GM18861 (cell line): Measurements from ENCODE around the gene MED15.

ENCODE experiments used
- ATAC-seq: cut with Tn5 transposase; IDR thresholded peaks from one replicate; pipeline ENCODE4 v1.9.1; 2021; ENCODE audit not compliant: unreplicated experiment

MED15 gene

DNA sequence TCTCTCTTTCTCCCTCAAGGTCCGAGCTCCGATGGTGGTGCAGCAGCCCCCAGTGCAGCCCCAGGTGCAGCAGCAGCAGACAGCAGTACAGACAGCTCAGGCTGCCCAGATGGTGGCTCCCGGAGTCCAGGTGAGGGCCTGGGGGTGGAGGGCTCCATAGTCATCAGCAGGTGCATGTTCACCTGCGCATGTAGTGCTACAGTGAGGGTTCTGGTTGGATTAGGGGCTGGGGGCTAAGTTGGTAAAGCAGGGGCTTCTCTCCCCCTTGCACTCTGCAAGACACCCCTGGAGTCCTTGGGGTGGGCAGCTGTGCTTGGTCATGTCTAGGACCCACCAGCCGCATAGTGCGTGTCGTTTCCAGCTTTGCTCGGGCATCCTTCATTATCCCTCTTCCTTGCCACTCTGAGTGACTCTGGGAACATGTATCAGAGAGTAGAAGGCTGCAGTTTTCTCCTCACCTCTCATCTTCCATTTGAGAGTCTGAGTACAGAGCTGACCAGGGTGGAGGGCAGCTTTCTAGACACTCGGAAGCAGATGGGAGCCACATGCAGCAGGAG lies 61.2 kb downstream of the MED15 start:
- no peak for ATAC-seq

- no peak for ATAC-seq
Measured at GRCh38 chr22:20569059-20570058, 61.9 kb downstream of the MED15 start.

DNA sequence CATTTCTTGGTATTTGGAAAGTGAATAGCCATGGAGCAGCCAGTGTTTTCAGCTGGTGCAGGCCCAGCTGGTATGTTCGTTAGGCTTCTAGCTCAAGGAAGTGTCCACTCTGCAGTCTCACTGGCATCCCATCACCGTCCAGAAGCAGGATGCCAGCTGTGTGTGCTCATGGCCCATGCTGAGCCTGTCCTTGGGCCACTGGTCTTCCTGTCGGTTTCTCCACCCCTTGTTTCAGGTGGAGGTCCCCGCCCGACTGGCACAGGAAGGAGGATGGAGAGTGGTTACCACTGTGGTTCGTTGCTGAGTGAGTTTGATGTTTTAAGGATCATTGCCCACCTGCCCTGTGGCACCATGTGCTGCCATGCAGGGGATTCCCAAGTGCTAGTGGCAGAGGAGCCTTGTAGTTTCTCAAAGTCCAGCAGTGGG lies 63.7 kb downstream of the MED15 start:
- ATAC-seq, result no peak

DNA sequence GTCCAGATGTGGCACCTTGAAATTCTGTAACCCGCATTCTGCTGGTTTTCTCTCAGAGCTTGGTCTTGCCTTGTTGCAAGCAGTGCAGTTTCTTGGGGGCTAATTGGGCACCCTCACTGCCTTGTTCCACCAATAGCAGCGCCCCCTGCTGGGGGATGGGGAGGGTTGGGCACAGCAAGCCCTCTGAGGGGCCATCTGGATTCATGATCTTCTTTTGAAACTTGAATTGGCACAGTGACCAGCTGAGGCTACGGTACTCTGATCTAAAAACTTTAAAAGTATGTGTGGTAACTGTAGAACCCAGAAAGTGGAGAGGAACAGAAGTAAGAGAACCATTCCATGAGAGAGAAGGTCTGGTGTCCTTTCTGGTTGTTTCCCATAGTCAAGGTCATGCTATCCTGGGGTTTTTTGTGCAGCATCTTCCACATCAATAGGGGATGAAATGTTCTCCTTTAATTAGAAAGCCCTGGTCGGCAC lies 64.2 kb downstream of the MED15 start:
- no peak for ATAC-seq

DNA sequence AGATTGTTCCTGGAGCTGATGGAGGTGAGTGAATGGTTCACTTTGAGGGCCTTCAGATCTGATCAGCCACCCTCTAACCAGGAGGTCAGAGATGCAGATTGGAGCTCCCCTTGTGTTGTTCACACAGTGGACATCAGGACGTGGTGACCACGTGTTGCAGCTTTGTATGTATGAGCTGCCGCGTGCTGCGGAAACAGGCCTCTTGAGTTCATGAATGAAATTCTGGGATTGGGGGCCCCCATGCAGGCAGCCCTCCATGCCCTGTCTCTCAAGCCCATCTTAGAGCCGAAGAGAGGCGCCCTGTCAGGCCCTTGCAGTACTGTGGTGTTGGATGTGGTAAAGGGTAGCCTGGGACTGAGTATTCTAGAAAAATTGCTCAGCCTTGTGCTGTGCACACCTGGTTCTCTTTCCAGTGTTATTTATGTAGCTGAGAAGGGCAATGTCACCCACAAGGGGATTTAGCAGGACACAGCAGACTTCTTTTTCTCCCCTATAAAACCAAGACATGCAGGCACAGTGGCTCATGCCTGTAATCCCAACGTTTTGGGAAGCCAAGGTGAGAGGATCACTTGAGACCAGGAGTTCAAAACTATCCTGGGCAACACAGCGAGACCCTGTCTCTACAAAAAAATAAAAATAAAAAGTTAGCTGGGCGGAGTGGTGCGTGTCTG lies 64.9 kb downstream of the MED15 start:
- no peak for ATAC-seq

GRCh38 chr22:20573176-20573832 lies 65.9 kb downstream of the MED15 start:
- ATAC-seq, result no peak

DNA sequence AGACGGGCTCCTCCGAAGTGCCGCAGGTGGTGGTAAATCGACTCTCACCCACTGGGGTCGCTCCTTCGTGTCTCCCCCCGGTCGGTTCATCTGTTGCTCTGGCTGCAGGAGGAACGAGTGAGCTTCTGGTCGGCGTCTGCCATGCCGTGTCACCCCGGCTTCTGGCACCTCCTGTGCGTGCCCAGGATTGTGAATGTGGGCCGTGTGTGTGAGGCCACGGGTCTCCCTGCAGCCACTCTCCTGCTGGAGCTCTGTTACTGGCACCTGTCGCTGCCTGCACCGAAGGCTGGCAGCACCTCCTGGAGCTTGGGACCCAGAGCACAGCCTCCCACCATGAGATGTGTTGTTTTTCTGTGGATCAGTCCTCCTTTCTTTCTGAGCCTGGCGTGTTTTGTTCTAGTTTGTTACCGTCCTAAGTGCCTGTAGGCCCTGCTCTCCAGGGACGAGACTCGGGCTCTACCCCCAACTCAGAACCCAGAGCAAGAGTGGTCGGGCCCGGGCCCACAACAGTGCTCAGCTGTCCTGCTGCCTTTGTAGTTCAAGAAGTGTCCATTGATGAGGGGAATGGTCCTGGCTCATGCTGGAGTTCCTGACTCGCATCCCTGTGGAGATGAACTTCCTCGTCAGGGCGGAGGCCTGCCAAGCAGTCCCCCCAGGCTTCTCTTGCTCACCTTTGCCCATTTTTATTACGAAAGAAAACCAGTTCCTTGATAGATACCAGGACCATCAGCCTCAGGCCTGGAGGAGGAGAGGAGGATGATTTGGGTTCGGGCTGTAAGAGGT lies 66.6 kb downstream of the MED15 start:
- ATAC-seq, result no peak

- no peak for ATAC-seq
Measured at GRCh38 chr22:20574920-20575353, 67.5 kb downstream of the MED15 start.

DNA sequence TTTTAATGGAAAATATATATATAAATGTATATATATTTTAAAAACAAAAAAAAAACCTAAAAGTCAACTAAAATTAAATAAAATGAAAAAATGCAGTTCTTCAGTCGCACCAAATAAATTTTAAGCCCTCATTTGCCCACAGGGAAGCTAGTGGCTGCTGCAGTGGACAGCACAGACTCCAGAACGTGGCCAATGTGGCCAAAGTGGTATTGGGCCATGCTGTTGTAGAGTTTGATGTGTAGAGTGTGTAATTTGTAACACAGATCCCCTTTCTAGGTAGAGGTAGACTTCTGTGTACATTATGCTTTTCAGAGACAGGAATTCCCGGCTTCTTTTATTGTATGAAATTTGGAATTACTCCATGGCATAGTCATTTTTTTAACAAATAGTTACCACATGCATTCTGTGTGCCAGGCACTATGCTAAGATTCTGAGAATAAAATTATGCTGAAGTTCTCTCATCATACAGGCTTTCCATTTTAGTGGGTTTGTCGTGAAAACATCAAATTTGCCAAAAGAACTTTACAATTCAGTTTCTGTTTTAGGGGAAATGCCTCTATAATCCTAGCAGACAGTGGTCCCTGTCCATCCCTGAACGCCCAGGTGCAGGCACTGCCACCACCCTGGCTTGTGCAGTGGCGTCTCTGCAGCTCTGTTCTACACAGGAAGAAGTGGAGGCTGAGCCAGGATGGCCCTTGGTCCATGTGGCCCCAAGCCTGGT lies 68.5 kb downstream of the MED15 start:
- no peak for ATAC-seq

DNA sequence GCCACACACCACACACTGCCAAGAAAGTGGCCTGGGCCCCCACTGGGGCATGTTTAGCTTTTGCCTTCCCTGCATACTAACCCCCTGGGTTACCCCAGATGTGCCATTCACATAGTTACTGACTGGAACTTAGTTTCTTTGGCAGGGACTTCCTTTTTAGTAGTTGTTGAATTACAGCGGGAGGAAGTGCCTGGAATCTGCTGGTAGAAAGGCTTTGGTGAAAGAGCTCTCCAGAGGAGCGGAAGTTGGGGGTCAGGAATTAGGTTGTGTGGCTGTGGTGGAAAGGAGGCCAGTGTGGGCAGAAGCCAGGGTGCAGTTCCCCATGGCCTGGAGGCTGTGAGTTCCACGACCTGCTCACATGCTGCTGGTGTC lies 69.0 kb downstream of the MED15 start:
- no peak for ATAC-seq

- no peak for ATAC-seq
Measured at GRCh38 chr22:20577045-20577444, 69.6 kb downstream of the MED15 start.

GRCh38 chr22:20577549-20577975 lies 70.2 kb downstream of the MED15 start:
- no peak for ATAC-seq

DNA sequence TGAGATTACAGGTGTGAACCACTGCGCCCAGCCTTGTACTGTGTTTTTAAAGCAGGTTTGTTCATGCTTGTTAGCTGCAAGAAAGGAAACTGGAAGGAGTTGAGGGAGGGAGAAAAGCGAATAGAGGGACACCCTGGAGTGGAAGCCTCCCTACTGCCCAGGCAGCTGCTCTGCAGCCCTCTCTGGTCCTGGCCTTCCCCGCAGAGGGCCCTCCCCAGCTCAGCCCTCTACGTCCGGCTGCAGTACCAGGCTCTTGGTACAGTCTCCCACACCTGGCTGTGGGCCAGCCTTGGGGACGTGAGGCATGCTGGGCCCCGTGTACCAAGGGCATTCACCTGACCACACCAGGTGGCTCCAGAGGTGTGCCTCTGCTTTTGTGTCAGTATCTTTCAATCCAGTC lies 70.8 kb downstream of the MED15 start:
- no peak for ATAC-seq

GRCh38 chr22:20578707-20579106 lies 71.3 kb downstream of the MED15 start:
- no peak for ATAC-seq

DNA sequence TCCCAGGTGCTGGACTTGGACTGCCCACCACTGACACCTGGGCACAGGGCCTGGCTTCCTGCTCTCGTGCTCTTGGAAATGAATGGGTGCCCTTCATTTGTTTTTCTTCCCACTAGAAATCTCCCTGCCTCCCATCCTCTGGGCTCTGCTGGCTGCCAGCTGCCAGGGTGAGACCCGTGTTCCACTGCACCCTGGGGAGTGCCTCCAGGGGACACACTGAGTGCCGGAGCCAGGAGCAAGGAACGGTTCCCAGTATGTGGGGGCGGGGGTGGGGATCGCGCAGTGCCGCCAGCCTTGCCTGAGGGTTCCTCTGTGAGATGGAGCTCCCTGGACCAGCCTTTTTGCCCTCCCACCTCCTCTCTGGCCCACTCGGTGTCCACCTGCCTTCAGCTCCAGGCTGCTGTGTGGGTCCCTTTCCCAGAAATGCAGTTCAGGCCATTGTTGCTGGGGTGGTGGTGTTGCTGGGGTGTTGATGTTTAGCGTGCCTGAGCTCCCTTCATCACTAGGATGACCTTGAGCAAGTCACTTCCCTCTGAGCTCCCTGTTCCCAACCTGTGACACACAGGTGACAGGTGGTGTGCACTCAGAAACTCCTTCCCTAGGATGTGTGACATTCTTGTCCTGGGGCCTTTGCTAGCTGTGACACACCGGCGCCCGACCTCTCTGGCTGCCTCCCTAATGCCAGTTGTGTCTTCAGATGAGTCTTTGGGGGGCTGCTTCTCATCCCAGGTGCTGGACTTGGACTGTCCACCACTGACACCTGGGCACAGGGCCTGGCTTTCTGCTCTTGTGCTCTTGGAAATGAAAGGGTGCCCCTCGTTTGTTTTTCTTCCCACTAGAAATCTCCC lies 72.1 kb downstream of the MED15 start:
- ATAC-seq, result no peak

GRCh38 chr22:20580179-20580578 lies 72.8 kb downstream of the MED15 start:
- ATAC-seq, result no peak

- ATAC-seq, result no peak
Measured at GRCh38 chr22:20580611-20581502, 73.4 kb downstream of the MED15 start.
